Measurements from ENCODE around the gene CLCN2.

- TF ChIP-seq, protein P1, sequence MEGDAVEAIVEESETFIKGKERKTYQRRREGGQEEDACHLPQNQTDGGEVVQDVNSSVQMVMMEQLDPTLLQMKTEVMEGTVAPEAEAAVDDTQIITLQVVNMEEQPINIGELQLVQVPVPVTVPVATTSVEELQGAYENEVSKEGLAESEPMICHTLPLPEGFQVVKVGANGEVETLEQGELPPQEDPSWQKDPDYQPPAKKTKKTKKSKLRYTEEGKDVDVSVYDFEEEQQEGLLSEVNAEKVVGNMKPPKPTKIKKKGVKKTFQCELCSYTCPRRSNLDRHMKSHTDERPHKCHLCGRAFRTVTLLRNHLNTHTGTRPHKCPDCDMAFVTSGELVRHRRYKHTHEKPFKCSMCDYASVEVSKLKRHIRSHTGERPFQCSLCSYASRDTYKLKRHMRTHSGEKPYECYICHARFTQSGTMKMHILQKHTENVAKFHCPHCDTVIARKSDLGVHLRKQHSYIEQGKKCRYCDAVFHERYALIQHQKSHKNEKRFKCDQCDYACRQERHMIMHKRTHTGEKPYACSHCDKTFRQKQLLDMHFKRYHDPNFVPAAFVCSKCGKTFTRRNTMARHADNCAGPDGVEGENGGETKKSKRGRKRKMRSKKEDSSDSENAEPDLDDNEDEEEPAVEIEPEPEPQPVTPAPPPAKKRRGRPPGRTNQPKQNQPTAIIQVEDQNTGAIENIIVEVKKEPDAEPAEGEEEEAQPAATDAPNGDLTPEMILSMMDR (IDR thresholded peaks at IDR 0.05; ENCODE audit: insufficient read depth, low read length): no peak
- no peak for TF ChIP-seq POLR2AphosphoS5 (IDR thresholded peaks at IDR 0.05; ENCODE audit: low read depth)
Observed at GRCh38 chr3:184296616-184297015, 64.8 kb downstream of the CLCN2 start.
